H1 (cell line): ENCODE measurements around the gene APBA2. TPM values are rescaled to one million over a fixed set of nuclear protein-coding genes. Genes with fewer than 3 reads are reported as not detected.

Experiments used
- CHD2 ChIP-seq: IDR thresholded peaks from 2 replicates; pipeline ENCODE4 v1.6.1; 2012; ENCODE audit warnings: low read length, improper control_type of control experiment
- CTBP2 ChIP-seq: IDR thresholded peaks from 2 replicates; pipeline ENCODE4 v1.7.0; 2011; ENCODE audit warnings: borderline replicate concordance, mild to moderate bottlenecking, moderate library complexity, mixed read lengths, low read length; ENCODE audit not compliant: insufficient read depth, insufficient read length
- KDM5A ChIP-seq: fragments of 200-600 bp; IDR thresholded peaks from 2 replicates; pipeline ENCODE4 v1.7.1; 2012; ENCODE audit warnings: mild to moderate bottlenecking, low read length, inconsistent platforms, mixed read lengths
- POLR2AphosphoS5 ChIP-seq: IDR thresholded peaks from 2 replicates; pipeline ENCODE4 v1.6.1; 2011; ENCODE audit warnings: low read depth, low read length
- polyA plus RNA-seq, 7 experiments: library from polyadenylated mRNA; depleted of rRNA in 3 of 7; stranded (reverse) in 5 of 7; unstranded in 2 of 7; fragments of >200 nt in 5 of 7; fragments of 200-250 nt in 2 of 7; gene quantifications; 1 replicate in 5 of 7; 2 replicates in 1 of 7; 4 replicates in 1 of 7; pipeline versions ENCODE4 v1.2.1 to v1.2.3, GENCODE V29; 2011 to 2013; ENCODE audit warnings: missing spikeins in 2 of 7, mixed read lengths in 2 of 7
- total RNA-seq: library from RNA; stranded (reverse); fragmentation: NEBNext Ultra II Directional; extraction: Animal tissue kit (Norgen Biotek cat#: 25700); gene quantifications from 2 replicates; pipeline ENCODE4 v1.2.1, GENCODE V29; 2021
- TF ChIP-seq, protein P1 (sequence below): IDR thresholded peaks from 2 replicates; pipeline ENCODE4 v1.6.1; 2012; ENCODE audit warnings: low read length, inconsistent platforms

APBA2 gene
- total and polyA plus RNA-seq, 2 of the 8 experiments (the other 6 are each of a cell fraction or from before 2014, with no cell fraction given) = 15.5 to 19.0 TPM

DNA sequence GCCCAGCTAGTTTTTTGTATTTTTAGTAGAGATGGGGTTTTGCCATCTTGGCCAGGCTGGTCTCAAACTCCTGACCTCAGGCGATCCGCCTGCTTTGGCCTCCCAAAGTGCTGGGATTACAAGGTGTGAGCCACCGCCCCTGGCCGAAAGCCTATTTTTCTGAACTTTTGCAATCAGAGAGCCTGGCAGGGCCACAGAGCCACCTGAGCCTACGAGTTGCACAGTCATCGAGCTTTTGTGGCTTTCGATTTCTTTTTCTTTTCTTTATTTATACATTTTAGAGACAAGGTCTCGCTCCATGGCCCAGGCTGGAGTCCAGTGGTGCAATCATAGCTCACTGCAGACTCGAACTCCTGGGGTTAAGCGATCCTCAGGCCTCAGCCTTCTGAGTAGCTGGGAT, 243.4 kb downstream of the APBA2 start (continued):
- TF ChIP-seq CHD2 (no peak), POLR2AphosphoS5 (no peak), CTBP2 (no peak), KDM5A (no peak)
- TF ChIP-seq, protein P1, sequence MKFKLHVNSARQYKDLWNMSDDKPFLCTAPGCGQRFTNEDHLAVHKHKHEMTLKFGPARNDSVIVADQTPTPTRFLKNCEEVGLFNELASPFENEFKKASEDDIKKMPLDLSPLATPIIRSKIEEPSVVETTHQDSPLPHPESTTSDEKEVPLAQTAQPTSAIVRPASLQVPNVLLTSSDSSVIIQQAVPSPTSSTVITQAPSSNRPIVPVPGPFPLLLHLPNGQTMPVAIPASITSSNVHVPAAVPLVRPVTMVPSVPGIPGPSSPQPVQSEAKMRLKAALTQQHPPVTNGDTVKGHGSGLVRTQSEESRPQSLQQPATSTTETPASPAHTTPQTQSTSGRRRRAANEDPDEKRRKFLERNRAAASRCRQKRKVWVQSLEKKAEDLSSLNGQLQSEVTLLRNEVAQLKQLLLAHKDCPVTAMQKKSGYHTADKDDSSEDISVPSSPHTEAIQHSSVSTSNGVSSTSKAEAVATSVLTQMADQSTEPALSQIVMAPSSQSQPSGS = no peak
- TF ChIP-seq, all 59 proteins: peak for 0
